HG02840 (cell line): ENCODE data around the gene LYAR.

Experiments
- ATAC-seq: cut with Tn5 transposase; IDR thresholded peaks from one replicate; pipeline ENCODE4 v1.9.1; 2021; ENCODE audit warnings: mild to moderate bottlenecking, moderate library complexity, moderate number of reproducible peaks; ENCODE audit not compliant: unreplicated experiment, low FRiP score

Gene LYAR

GRCh38 chr4:4225915-4226605, 63.9 kb downstream of the LYAR start:
- ATAC-seq = no peak
